GM12891 (cell line): ENCODE results near the gene NFKBIE.

Experiments used
- POLR2A ChIP-seq: IDR thresholded peaks from 2 replicates; pipeline ENCODE4 v1.6.1; 2011; ENCODE audit warnings: low read depth, low read length, control low read depth
- POLR2AphosphoS5 ChIP-seq: IDR thresholded peaks from 2 replicates; pipeline ENCODE4 v1.6.1; 2011; ENCODE audit warnings: low read depth, low read length, control low read depth

DNA sequence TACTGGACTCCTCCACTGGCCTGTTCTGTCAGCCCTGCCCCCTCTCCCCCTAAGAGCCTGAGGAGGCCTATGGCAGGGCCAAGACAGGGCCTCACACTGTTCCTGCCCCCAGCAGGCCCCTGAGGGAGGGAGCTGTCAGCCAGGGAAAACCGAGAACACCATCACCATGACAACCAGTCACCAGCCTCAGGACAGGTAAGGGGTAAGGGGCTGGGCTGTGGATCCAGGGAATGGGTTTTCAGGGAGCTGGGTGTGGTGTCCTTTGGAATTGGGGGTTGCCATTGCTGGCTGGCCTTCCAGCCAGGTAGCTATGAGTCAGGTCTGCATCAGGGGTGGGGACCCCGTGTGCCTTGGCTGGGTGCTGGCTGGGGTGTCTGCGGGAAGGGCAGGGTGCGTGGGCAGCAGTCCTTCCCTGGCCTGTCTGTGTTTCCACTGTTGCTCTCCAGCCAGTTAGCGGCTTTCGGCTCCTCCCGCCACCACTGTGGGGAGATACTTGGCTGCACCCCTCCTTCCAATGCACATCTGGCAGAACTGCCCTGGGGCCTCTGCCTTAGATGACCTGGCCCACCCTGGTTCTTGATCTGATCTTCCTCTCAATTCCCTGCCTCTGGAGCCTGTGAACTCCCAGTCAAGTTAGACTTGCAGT, 38.1 kb downstream of the NFKBIE start:
- TF ChIP-seq POLR2A = no peak
- no peak for TF ChIP-seq POLR2AphosphoS5
